ENCODE results near the gene MAPK11.

GRCh38 chr22:50305393-50305922, 35.3 kb upstream of the MAPK11 start:
- no peak for TF ChIP-seq POLR2A (IDR thresholded peaks at IDR 0.05)
- no peak for TF ChIP-seq CTCF (IDR thresholded peaks at IDR 0.05)

All from ovary (tissue), 3 donors.